Lower lobe of right lung (tissue), 2 donors: ENCODE data around the gene NPTXR. TPM values are rescaled to one million over a fixed set of nuclear protein-coding genes. Genes with fewer than 3 reads are reported as not detected.

Source experiments
- ATAC-seq, 2 donors: fragments of 200-7000 bp; cut with Tn5 transposase; one replicate each; pipeline ENCODE4 v1.9.1; 2020 to 2022; ENCODE audit warnings: mild to moderate bottlenecking in 2 of 2, moderate library complexity in 2 of 2
- DNase-seq: peaks from one replicate; pipeline ENCODE4 v3.0.0-alpha.2; 2020
- H3K27ac ChIP-seq: fragments of 200-600 bp; one replicate; pipeline ENCODE4 v1.8.0; 2022
- H3K27me3 ChIP-seq: fragments of 200-600 bp; one replicate; pipeline ENCODE4 v1.8.0; 2022; ENCODE audit warnings: low read depth
- H3K36me3 ChIP-seq: fragments of 200-600 bp; one replicate; pipeline ENCODE4 v1.8.0; 2022; ENCODE audit warnings: mild to moderate bottlenecking
- H3K4me1 ChIP-seq: fragments of 200-600 bp; one replicate; pipeline ENCODE4 v1.8.0; 2022
- H3K4me3 ChIP-seq: fragments of 200-600 bp; one replicate; pipeline ENCODE4 v1.8.0; 2022; ENCODE audit warnings: mild to moderate bottlenecking
- H3K9me3 ChIP-seq: fragments of 200-600 bp; one replicate; pipeline ENCODE4 v1.8.0; 2022
- intact Hi-C: fragments of 100-400 bp; cut with DNase I; formaldehyde crosslinking; loops from one replicate; pipeline ENCODE4 v1.11.0; 2022
- total RNA-seq: library from RNA; stranded (reverse); fragmentation: NEBNext Ultra II Directional; extraction: Animal tissue kit (Norgen Biotek cat#: 25700); gene quantifications from one replicate; pipeline ENCODE4 v1.2.1, GENCODE V29; 2021
- TF ChIP-seq, protein P1 (sequence below): fragments of 200-600 bp; IDR thresholded peaks from one replicate; pipeline ENCODE4 v1.8.0; 2022; ENCODE audit warnings: antibody characterized with exemption, mild to moderate bottlenecking
- donor health status: DM: no; HTN: yes; CAD: no; lungs with severe emphysema.

NPTXR gene
- total RNA-seq, 1 donor from 2014 or later, result 5.1 TPM

DNA sequence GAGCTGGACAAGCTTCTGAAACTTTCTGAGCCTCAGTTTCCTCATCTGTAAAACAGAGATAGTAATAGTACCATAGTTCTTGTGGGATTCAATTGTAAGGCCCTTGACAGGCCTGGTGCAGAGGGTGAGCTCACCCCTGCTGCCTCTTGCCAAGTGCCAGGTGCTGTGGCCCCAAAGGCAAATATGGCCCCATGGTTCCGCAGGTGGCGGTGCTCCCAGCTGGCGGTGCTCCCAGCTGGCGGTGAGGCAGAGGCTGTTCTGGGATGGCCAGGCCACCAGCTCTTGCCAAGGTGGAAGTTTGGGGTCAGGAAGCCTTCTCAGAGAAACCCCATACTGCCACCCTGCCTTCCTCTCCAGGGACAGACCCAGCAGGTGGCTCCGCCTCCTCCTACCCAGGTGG, 8.8 kb downstream of the NPTXR start:
- intact Hi-C loops, result no loop called here
- DNase-seq, result peak; percentile 14
- Histone ChIP-seq H3K27ac (no peak overlapping the region), H3K4me1 (no peaks in the 10 kb centered on the region), H3K36me3 (no peaks in the 10 kb centered on the region), H3K27me3 (peaks cover 5% of the 10 kb centered on the region), H3K4me3 (no peak overlapping the region), H3K9me3 (no peaks in the 10 kb centered on the region)
- no peak for ATAC-seq
- TF ChIP-seq, protein P1, sequence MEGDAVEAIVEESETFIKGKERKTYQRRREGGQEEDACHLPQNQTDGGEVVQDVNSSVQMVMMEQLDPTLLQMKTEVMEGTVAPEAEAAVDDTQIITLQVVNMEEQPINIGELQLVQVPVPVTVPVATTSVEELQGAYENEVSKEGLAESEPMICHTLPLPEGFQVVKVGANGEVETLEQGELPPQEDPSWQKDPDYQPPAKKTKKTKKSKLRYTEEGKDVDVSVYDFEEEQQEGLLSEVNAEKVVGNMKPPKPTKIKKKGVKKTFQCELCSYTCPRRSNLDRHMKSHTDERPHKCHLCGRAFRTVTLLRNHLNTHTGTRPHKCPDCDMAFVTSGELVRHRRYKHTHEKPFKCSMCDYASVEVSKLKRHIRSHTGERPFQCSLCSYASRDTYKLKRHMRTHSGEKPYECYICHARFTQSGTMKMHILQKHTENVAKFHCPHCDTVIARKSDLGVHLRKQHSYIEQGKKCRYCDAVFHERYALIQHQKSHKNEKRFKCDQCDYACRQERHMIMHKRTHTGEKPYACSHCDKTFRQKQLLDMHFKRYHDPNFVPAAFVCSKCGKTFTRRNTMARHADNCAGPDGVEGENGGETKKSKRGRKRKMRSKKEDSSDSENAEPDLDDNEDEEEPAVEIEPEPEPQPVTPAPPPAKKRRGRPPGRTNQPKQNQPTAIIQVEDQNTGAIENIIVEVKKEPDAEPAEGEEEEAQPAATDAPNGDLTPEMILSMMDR, result no peak

DNA sequence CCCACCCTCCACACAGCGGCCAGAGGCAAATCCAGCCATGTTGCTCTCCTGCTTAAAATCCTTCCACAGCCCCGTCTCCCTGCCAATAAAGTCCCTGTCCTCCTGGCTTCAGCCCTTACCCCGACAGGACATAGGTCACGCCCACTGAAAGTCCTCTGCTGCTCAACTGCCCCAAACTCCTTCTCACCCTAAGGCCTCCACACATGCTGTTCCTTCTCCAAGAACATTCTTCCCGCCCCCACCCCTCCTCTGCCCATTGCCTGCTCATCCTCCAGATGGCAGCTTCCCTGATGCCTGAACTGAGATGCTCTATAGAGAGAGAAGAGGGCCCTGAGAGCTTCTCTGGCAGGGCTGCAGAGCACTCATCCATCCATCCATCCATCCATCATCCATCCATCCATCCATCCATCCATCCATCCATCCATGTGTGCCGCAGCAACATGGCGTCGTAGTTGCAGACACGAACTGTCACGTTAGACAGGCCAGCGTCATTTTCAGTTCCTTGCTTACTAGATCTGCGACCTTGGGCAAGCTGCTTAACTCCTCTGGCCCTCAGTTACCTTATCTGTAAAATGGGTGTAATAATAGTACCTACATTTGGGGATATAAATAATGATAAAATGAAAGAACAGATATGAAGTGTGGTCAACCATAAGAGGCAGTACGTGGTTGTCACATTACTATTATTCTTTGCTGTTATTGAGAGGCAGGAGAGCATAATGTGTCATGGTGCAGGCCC, 9.4 kb downstream of the NPTXR start:
- no peaks in the 10 kb centered on the region for H3K36me3 ChIP-seq
- intact Hi-C loops, result no loop called here
- no peaks in the 10 kb centered on the region for H3K27me3 ChIP-seq
- no peaks in the 10 kb centered on the region for H3K9me3 ChIP-seq
- H3K4me3 ChIP-seq, result no peak overlapping the region
- DNase-seq (peak; percentile 30), ATAC-seq (no peak)
- no peak overlapping the region for H3K27ac ChIP-seq
- H3K4me1 ChIP-seq, result no peaks in the 10 kb centered on the region
- TF ChIP-seq, protein P1, result no peak

DNA sequence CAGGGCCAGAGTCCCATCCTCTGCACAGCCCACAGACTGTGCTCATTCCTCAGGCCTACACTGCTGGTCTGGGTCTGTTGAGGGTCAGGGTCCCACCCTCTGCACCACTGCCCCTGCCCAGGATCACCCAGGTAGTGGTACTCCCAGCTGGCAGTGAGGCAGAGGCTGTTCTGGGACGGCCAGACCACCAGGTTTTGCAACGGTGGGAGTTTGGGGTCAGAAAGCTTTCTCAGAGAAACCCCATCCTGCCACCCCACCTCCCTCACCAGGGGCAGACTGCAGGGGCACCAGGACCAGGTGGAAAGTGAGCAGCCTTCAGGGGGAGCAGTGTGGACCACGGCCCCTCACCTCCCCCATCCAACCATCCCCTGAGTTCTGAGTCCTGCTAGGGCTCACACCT, 10.8 kb downstream of the NPTXR start:
- Histone ChIP-seq H3K27me3 (no peaks in the 10 kb centered on the region), H3K9me3 (no peaks in the 10 kb centered on the region), H3K36me3 (no peaks in the 10 kb centered on the region), H3K27ac (no peak overlapping the region), H3K4me1 (no peaks in the 10 kb centered on the region), H3K4me3 (no peak overlapping the region)
- DNase-seq (peak; percentile 13), ATAC-seq (no peak)
- intact Hi-C loops, result no loop called here
- TF ChIP-seq, protein P1, result no peak

DNA sequence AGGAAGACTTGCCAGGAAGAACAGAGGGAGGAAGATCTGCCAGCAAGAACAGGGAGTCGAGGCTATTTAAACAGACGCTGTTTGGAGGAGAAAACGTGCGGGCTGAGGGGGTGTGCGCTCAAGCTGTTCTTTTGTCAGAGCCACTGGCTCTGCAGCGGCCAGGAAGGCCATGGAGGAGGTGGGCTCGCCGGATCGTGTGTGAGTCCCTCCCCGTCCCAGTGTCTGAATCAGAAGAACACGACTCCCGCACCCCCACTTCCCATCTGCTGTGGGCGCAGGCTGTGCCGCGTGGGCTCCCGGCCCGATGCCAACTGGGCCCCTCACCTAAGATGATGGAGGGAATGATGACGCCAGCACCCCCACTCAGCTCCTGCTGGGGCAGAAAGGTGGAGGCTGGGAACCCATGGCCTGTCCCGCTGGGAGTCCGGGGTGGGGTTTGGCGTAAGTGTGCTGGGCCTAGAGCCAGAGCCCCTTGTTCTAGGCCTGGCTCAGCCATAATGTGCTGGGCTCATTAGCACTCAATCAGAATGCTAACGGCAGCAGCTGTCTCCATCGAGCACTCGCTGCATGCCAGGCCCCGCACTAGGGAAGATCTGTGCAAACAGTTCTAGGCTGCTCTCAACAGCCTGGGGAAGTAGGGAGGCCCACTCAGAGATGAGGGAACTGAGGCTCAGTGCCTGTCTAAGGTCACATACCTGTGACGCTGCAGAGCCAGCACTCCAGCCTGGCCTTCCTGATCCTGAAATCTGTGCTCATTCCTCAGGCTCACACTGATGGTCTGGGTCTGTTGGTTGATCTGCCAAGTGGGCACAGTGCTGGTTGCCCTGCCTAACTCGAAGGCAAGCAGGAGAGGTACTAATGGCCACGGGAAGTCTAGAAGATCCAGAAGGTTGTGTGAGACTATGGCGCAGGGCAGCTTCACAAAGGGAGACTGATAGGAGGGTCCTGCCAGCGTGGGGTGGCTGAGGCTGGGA, 11.5 kb downstream of the NPTXR start:
- no peaks in the 10 kb centered on the region for H3K27me3 ChIP-seq
- H3K4me1 ChIP-seq, result no peaks in the 10 kb centered on the region
- TF ChIP-seq, protein P1, result no peak
- H3K27ac ChIP-seq, result no peak overlapping the region
- no peaks in the 10 kb centered on the region for H3K9me3 ChIP-seq
- ATAC-seq (no peak), DNase-seq (peak; percentile 34)
- no peak overlapping the region for H3K4me3 ChIP-seq
- intact Hi-C loops, result no loop called here
- no peaks in the 10 kb centered on the region for H3K36me3 ChIP-seq

DNA sequence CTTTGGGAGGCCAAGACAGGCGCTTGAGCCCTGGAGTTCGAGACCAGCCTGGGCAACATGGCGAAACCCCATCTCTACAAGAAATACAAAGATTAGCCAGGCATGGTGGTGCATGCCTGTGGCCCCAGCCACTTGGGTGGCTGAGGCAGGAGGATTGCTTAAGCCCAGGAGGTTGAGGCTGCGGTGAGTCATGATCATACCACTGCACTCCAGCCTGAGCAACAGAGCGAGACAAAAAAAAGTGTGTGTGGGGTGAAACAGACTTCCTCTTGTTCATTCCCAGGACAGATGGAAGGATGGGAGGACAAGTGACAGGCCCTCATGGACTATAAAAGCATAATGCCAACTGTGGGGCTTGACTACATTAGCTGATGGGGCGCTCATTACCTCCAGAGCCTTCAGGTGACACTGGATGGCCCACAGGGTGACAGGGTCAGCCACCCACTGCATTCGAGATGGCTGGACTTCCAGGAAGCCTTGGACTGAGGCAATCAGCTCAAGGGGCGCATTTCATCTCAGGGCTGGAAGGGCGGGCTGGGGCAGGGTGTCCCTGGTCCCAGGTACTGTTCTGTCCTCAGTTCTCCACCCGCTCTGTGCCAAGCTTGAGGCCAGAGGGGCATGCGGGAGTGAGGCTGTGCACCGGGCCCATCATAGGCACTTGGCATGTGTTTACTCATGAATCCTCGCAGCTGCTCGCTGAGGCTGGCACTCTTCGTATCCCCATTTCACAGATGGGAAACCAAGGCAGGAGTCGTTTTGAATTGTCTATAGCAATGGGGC, 12.5 kb downstream of the NPTXR start:
- Histone ChIP-seq H3K27me3 (no peaks in the 10 kb centered on the region), H3K4me1 (no peaks in the 10 kb centered on the region), H3K27ac (no peak overlapping the region), H3K36me3 (no peaks in the 10 kb centered on the region), H3K4me3 (no peak overlapping the region), H3K9me3 (no peaks in the 10 kb centered on the region)
- intact Hi-C loops, result no loop called here
- ATAC-seq, result peak; percentile 17 to 39
- TF ChIP-seq, protein P1, result no peak
- DNase-seq, result peak; percentile 42
